ENCODE results near the gene MTTP. TPM values are rescaled to one million over a fixed set of nuclear protein-coding genes. Genes with fewer than 3 reads are reported as not detected.

The MTTP gene
- total RNA-seq, 1 donor from 2014 or later = 0.26 TPM

DNA sequence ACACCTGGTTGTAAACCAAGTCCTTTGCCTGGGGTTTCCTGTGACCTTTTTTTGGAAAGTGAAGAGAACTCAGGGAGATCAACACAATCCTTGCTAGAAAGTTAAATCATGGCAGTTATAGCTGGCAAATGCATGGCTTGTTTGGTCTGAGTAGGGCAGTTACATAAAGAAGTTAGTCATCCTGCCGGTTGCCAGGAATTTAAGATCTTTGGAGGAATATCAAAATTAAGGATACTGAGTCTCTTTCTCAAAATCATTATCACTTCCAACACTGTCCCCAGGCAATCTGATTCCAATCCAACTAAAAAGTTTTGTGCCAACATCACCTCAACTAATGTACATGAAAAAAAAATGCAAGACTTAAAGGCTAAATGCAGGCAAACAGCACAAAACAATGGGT, 42.8 kb downstream of the MTTP start:
- DNase-seq (ENCODE audit: low spot score) = no peak
- TF ChIP-seq, protein P1, sequence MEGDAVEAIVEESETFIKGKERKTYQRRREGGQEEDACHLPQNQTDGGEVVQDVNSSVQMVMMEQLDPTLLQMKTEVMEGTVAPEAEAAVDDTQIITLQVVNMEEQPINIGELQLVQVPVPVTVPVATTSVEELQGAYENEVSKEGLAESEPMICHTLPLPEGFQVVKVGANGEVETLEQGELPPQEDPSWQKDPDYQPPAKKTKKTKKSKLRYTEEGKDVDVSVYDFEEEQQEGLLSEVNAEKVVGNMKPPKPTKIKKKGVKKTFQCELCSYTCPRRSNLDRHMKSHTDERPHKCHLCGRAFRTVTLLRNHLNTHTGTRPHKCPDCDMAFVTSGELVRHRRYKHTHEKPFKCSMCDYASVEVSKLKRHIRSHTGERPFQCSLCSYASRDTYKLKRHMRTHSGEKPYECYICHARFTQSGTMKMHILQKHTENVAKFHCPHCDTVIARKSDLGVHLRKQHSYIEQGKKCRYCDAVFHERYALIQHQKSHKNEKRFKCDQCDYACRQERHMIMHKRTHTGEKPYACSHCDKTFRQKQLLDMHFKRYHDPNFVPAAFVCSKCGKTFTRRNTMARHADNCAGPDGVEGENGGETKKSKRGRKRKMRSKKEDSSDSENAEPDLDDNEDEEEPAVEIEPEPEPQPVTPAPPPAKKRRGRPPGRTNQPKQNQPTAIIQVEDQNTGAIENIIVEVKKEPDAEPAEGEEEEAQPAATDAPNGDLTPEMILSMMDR (IDR thresholded peaks at IDR 0.05; ENCODE audit: unreplicated experiment) = no peak
- Mint-ChIP-seq H3K4me1 (ENCODE audit: unreplicated experiment) (no peaks in the 10 kb centered on the region), H3K36me3 (ENCODE audit: low read depth, unreplicated experiment) (no peaks in the 10 kb centered on the region), H3K9me3 (ENCODE audit: unreplicated experiment) (no peaks in the 10 kb centered on the region), H3K27ac (ENCODE audit: unreplicated experiment) (no peak overlapping the region), H3K27me3 (ENCODE audit: unreplicated experiment) (no peaks in the 10 kb centered on the region), H3K4me3 (ENCODE audit: unreplicated experiment) (no peak overlapping the region)

DNA sequence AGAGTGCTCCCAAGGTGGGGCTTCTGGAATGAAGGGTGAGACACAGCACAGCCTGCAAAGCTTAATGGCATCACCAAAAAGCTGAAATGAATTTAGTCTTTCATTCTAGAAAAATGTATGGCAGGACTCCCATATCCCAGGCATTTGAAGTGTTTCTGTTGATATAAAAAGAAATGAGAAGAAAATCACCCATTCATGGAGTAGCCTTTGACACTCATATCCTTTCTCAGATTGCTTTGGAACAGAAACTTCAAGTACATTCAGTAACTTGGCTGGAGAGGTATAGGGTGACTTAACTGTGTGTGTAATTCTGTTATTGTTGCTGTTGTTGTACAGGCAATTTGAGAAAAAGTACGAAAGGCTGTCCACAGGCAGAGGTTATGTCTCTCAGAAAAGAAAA, 47.7 kb downstream of the MTTP start:
- TF ChIP-seq, protein P1 (IDR thresholded peaks at IDR 0.05; ENCODE audit: unreplicated experiment) = no peak
- Mint-ChIP-seq H3K9me3 (ENCODE audit: unreplicated experiment) (no peaks in the 10 kb centered on the region), H3K36me3 (ENCODE audit: low read depth, unreplicated experiment) (no peaks in the 10 kb centered on the region), H3K27me3 (ENCODE audit: unreplicated experiment) (no peaks in the 10 kb centered on the region), H3K4me1 (ENCODE audit: unreplicated experiment) (no peaks in the 10 kb centered on the region), H3K27ac (ENCODE audit: unreplicated experiment) (no peak overlapping the region), H3K4me3 (ENCODE audit: unreplicated experiment) (no peak overlapping the region)
- no peak for DNase-seq (ENCODE audit: low spot score)

DNA sequence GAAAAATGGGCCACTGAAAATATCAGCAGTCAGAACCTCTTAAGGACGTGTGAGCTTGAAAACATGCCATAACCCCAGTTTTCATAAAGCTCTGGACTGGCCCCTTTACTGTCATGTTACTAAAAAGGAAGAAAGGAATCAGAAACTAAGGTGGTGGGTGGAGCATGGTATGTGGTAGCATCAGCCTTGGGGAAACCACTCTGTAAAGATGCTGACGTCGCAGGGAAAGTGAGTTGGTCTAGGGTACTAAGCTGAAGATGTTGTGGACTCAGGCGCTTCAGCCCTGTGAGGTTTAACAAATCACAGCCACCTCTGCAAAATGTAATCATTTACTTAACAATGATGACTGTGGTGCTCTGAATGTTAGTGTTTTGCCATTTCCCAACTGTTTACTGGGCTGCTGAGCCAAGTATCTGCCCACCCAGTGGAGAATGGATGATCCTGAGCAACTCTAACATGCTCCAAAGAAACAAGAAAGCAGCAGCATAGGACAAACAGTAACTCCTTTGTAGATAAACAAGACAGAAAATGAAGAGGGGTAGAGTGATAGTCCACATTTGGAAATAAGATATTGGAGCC, 49.6 kb downstream of the MTTP start:
- Mint-ChIP-seq H3K27ac (ENCODE audit: unreplicated experiment) (no peak overlapping the region), H3K4me3 (ENCODE audit: unreplicated experiment) (no peak overlapping the region), H3K27me3 (ENCODE audit: unreplicated experiment) (no peaks in the 10 kb centered on the region), H3K36me3 (ENCODE audit: low read depth, unreplicated experiment) (no peaks in the 10 kb centered on the region), H3K9me3 (ENCODE audit: unreplicated experiment) (no peaks in the 10 kb centered on the region), H3K4me1 (ENCODE audit: unreplicated experiment) (no peaks in the 10 kb centered on the region)
- TF ChIP-seq, protein P1 (IDR thresholded peaks at IDR 0.05; ENCODE audit: unreplicated experiment) = no peak
- DNase-seq (ENCODE audit: low spot score) = no peak

DNA sequence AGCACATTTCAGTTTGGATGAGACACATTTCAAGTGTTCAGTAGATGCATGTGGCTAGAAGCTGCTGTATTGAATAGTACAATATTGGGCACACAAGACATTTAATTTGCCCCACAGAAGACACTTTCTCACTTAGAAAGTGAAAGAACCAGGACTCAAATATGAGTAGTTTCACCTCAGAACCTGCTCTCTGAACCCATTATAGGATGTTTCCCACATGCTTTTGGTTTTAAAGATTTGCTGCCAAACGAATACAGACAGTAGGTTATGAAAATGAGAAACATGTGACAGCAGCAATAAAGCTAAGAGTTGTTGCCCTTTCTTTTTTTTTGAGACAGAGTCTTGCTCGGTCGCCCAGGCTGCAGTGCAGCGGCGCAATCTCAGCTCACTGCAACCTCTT, 50.7 kb downstream of the MTTP start:
- Mint-ChIP-seq H3K4me3 (ENCODE audit: unreplicated experiment) (no peak overlapping the region), H3K27ac (ENCODE audit: unreplicated experiment) (no peak overlapping the region), H3K4me1 (ENCODE audit: unreplicated experiment) (no peaks in the 10 kb centered on the region), H3K27me3 (ENCODE audit: unreplicated experiment) (no peaks in the 10 kb centered on the region), H3K9me3 (ENCODE audit: unreplicated experiment) (no peaks in the 10 kb centered on the region), H3K36me3 (ENCODE audit: low read depth, unreplicated experiment) (no peaks in the 10 kb centered on the region)
- TF ChIP-seq, protein P1 (IDR thresholded peaks at IDR 0.05; ENCODE audit: unreplicated experiment) = no peak
- no peak for DNase-seq (ENCODE audit: low spot score)

DNA sequence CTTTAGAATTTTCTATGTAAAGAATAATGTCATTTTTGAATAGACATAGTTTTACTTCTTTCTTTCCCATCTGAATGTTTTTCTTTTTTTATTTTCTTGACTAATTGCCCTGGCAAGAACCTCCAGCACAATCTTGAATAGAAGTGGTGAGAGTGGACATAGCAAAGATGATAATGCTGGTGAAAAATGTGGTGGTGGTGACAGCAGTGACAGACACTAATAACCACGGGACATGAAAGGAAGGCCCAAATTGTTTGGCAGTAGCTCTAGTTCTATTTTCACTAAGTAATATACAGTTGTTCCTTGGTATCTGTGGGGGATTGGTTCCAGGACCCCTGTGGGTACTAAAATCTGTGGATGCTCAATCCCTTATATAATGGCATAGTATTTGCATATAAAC, 53.4 kb downstream of the MTTP start:
- H3K27ac Mint-ChIP-seq (ENCODE audit: unreplicated experiment) = no peak overlapping the region
- H3K36me3 Mint-ChIP-seq (ENCODE audit: low read depth, unreplicated experiment) = no peaks in the 10 kb centered on the region
- H3K9me3 Mint-ChIP-seq (ENCODE audit: unreplicated experiment) = no peaks in the 10 kb centered on the region
- H3K4me1 Mint-ChIP-seq (ENCODE audit: unreplicated experiment) = no peaks in the 10 kb centered on the region
- TF ChIP-seq, protein P1 (IDR thresholded peaks at IDR 0.05; ENCODE audit: unreplicated experiment) = no peak
- no peaks in the 10 kb centered on the region for H3K27me3 Mint-ChIP-seq (ENCODE audit: unreplicated experiment)
- no peak overlapping the region for H3K4me3 Mint-ChIP-seq (ENCODE audit: unreplicated experiment)
- DNase-seq (ENCODE audit: low spot score) = no peak
